Psoas muscle (tissue), 8 donors: ENCODE measurements around the gene ARHGAP30. TPM values are rescaled to one million over a fixed set of nuclear protein-coding genes. Genes with fewer than 3 reads are reported as not detected.

Source experiments
- ATAC-seq, 4 donors: fragments of 200-7000 bp; cut with Tn5 transposase; one replicate each; pipeline ENCODE4 v1.9.1; 2020; ENCODE audit warnings: moderate library complexity in 3 of 4, mild to moderate bottlenecking in 2 of 4
- DNase-seq, 2 donors: peaks; one replicate each; pipeline ENCODE4 v3.0.0-alpha.2; 2020
- H3K27ac ChIP-seq: fragments of 200-600 bp; one replicate; pipeline ENCODE4 v1.8.0; 2022
- H3K27me3 ChIP-seq, 3 donors: fragments of 200-600 bp in 1 of 3; one replicate each; pipeline versions ENCODE4 v1.6.1 to v1.8.0; 2013 to 2022; ENCODE audit warnings: low read length in 2 of 3, mild to moderate bottlenecking in 2 of 3, moderate library complexity in 1 of 3; ENCODE audit not compliant: insufficient read depth in 3 of 3
- H3K36me3 ChIP-seq, 2 donors: fragments of 200-600 bp in 1 of 2; one replicate each; pipeline versions ENCODE4 v1.6.1 to v1.8.0; 2013 to 2022; ENCODE audit warnings: low read depth in 1 of 2, mild to moderate bottlenecking in 1 of 2, moderate library complexity in 1 of 2; ENCODE audit not compliant: insufficient read depth in 1 of 2
- H3K4me1 ChIP-seq: fragments of 200-600 bp; one replicate; pipeline ENCODE4 v1.8.0; 2022
- H3K4me3 ChIP-seq: fragments of 200-600 bp; one replicate; pipeline ENCODE4 v1.8.0; 2022; ENCODE audit warnings: mild to moderate bottlenecking
- H3K9me3 ChIP-seq: fragments of 200-600 bp; one replicate; pipeline ENCODE4 v1.8.0; 2022
- WGBS, 3 donors: extraction: QIAGEN DNeasy Blood & Tissue Kit; methylation state at CpG; one replicate each; pipeline versions ENCODE4 v1.1.6 to v1.1.7; 2013; 5-methylcytosine and 5-hydroxymethylcytosine counted together
- intact Hi-C, 2 donors: fragments of 100-400 bp; cut with DNase I; formaldehyde crosslinking; loops; one replicate each; pipeline versions ENCODE4 v1.11.0 to v1.14.2; 2022
- polyA plus RNA-seq, 3 donors: library from polyadenylated mRNA; stranded (reverse); fragments of 200-250 nt; gene quantifications; one replicate each; pipeline ENCODE4 v1.2.3, GENCODE V29; 2013
- total RNA-seq, 4 donors: library from RNA; stranded (reverse); fragmentation: NEBNext Ultra II Directional in 2 of 4; extraction: Animal tissue kit (Norgen Biotek cat#: 25700) in 2 of 4; gene quantifications; one replicate each; pipeline versions ENCODE4 v1.2.1 to v1.2.4, GENCODE V29; 2021 to 2023
- TF ChIP-seq, protein P1 (sequence below): fragments of 200-600 bp; IDR thresholded peaks from one replicate; pipeline ENCODE4 v1.8.0; 2022; ENCODE audit warnings: antibody characterized with exemption
- donor health status: healthy with polysubstance abuse.
- donor health status: DM: no; HTN: no; CAD: no; lungs with moderate emphysema.
- donor health status: Bipolar disorder and iron deficiency.
- donor health status: healthy.
- donor health status: DM: yes; HTN: yes; CAD: no.
- donor health status: DM: no; HTN: no; CAD: no.
- donor health status: DM: no; HTN: no; CAD: no.
- donor health status: DM: yes; HTN: yes; CAD: no.

Gene ARHGAP30
- total and polyA plus RNA-seq, 7 donors = 0.44 to 3.3 (median 1.6) TPM

DNA sequence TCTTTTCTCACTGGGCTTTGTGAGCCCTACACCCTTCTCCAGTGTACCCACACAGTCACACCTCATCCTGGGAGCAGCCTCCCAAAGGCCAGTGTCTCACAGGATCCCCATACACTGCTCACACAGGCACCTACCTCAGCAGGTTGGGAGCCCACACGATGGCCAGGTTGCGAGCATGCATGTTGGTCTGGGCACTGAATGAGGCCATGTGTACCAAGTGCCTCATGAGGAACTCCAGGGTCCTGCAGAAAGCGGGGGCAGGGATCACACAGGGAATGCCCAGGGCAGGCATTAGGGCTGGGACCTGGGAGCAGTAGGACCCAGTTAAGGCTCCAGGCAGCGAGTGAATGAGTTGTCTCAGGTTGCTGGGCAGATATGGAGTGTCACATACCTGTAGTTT lies 15.5 kb downstream of the ARHGAP30 start:
- Histone ChIP-seq H3K36me3 (no peaks in the 10 kb centered on the region), H3K27me3 (peaks cover 0 to 13% (median 2%) of the 10 kb centered on the region in 3 donors), H3K9me3 (no peaks in the 10 kb centered on the region), H3K27ac (no peak overlapping the region), H3K4me1 (no peaks in the 10 kb centered on the region), H3K4me3 (no peak overlapping the region)
- DNase-seq = no peak
- WGBS, 3 donors = 77 to 89% (median 84%) methylated on average over 4 of the region's 4 CpGs
- intact Hi-C loops = no loop called here
- TF ChIP-seq, protein P1, sequence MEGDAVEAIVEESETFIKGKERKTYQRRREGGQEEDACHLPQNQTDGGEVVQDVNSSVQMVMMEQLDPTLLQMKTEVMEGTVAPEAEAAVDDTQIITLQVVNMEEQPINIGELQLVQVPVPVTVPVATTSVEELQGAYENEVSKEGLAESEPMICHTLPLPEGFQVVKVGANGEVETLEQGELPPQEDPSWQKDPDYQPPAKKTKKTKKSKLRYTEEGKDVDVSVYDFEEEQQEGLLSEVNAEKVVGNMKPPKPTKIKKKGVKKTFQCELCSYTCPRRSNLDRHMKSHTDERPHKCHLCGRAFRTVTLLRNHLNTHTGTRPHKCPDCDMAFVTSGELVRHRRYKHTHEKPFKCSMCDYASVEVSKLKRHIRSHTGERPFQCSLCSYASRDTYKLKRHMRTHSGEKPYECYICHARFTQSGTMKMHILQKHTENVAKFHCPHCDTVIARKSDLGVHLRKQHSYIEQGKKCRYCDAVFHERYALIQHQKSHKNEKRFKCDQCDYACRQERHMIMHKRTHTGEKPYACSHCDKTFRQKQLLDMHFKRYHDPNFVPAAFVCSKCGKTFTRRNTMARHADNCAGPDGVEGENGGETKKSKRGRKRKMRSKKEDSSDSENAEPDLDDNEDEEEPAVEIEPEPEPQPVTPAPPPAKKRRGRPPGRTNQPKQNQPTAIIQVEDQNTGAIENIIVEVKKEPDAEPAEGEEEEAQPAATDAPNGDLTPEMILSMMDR = no peak
- no peak for ATAC-seq

DNA sequence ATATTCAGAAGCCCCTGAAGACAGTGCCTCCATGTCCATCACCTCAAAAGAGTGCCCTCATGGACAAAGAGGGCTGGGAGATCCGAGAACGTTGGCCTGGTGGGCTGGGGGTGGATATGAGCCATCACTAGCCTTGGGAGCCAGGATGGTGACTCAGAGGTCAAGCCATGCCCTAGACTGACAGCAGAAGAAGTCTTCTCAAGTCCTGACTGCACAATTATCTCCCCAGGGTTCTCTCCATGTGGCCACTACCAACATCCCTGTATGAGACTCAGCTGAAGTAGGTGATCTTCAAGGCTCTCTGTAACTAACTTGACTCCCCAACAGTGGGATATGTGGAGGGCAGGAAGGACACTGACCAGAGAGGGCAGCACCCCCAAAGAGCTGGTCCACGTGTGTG lies 16.8 kb downstream of the ARHGAP30 start:
- Histone ChIP-seq H3K27me3 (peaks cover 0 to 13% (median 2%) of the 10 kb centered on the region in 3 donors), H3K9me3 (no peaks in the 10 kb centered on the region), H3K36me3 (no peaks in the 10 kb centered on the region), H3K4me3 (no peak overlapping the region), H3K4me1 (no peaks in the 10 kb centered on the region), H3K27ac (no peak overlapping the region)
- TF ChIP-seq, protein P1 = no peak
- 54 to 63% (median 61%) methylated on average over 3 of the region's 3 CpGs for WGBS, 3 donors
- DNase-seq (no peak), ATAC-seq (no peak)
- intact Hi-C loops = no loop called here

DNA sequence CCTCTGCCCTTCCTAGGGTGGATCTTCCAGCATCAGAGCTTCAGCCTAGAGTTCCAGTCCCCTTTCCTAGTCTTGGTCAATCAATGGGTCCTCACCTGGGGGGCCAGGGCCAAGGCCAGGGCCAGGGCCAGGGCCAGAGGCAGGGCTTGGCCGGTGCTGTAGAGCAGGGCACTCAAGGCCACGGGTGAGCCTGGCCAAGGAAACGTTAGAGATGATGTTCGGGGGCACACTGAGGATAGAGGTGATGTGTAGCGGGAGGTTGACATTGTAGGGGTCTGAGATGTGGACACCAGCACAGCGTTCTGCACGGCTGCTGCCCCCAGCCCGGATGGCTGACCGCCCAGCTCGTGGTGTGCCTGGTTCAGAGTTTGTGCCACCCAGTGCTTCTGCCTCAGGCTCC lies 18.5 kb downstream of the ARHGAP30 start:
- Histone ChIP-seq H3K36me3 (no peaks in the 10 kb centered on the region), H3K9me3 (no peaks in the 10 kb centered on the region), H3K27ac (no peak overlapping the region), H3K27me3 (peaks cover 0 to 13% (median 4%) of the 10 kb centered on the region in 3 donors), H3K4me1 (no peaks in the 10 kb centered on the region), H3K4me3 (no peak overlapping the region)
- no peak for ATAC-seq
- intact Hi-C loops = no loop called here
- WGBS, 3 donors = 90 to 92% (median 90%) methylated on average over 8 to 10 of the region's 10 CpGs
- TF ChIP-seq, protein P1 = no peak
- no peak for DNase-seq

DNA sequence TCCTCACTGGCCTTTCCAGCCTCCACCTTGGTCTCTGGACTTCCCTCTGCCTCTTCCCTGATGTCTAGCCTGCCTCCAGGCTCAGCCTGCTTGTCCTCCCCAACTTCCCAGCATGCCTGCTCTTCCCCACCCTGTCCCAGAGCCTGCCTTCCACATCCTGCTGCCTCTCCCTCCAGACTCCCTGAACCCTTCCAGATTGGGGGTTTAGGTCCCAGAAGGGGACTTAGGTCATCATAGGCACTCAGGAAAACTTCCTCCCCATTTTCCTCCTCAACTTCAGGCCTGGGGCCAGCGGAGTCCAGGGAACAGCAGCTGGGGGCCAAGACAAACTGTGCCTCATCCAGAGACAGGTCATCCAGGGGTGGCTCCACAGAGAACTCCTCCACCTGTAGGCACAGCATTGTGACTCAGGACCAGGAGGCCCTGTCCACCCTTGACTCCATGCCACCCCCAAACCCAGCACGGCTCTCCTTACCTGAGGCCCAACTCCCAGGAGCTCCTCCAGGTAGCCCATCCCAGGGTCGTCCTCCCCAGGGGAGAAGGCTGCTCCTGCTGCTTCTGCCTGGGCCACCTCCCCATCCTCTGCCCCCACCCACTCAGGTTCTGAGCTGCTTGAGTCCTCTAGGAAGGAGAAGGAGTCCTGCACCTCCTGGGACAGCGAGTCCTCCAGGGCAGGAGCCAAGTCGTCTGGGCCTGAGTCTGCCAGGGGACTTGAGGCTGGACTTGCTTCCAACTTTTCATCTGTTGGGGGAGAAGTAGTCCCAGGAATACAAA lies 20.6 kb downstream of the ARHGAP30 start:
- Histone ChIP-seq H3K4me1 (peaks cover 7% of the 10 kb centered on the region), H3K36me3 (no peaks in the 10 kb centered on the region), H3K27me3 (peaks cover 0 to 5% (median 3%) of the 10 kb centered on the region in 3 donors), H3K4me3 (no peak overlapping the region), H3K9me3 (no peaks in the 10 kb centered on the region), H3K27ac (no peak overlapping the region)
- intact Hi-C loops = loop anchor here (5.0 kb wide), 2 partner anchors 83 to 103 kb away; partner anchors contain the start of genes DEDD (in 1 of the 2) and UFC1 (in 1 of the 2)
- TF ChIP-seq, protein P1 = no peak
- ATAC-seq (no peak), DNase-seq (no peak)
- 86 to 92% (median 91%) methylated on average over 5 of the region's 5 CpGs for WGBS, 3 donors
